ENCODE results near the gene SNAPC4.

DNA sequence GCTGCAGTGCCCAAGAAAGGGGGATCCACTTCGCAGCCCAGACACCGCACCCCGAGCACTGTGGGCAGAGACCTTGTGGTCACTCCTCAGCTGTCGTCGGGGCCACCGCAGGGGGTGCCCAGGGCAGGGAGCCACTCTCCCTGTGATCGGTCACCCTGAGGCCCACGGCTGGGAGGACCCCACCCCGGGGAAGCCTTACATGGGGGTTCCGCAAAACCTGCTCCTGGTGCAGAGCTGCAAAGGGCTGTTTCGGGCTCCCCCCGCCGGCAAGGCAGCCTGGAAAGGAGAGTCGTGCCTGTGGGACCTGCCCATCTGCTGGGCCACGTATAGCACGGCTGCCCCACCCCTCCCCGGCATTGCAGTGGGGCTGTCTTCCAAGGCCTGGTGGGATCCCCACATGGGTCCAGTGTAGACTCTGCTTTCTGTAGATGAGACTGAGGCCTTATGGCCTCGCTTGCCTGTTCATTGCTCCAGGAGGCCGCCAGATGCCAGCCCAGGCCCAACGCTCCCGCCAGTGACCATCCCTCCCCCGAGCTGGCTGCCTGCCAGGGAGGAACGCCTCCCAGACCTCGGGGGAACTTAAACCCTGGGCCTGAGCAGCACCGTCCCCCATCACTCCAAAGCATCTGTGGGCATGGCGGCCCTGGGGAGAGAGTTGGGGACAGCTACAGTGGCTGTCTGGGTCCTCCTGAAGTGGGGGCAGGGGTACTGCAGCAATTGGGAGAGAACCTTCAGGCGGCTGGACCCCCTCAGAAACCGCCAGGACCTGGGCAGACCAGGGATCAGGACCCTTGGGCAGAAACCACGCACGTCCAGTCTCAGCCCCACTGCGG, 34.8 kb downstream of the SNAPC4 start:
- TF ChIP-seq, protein P1, sequence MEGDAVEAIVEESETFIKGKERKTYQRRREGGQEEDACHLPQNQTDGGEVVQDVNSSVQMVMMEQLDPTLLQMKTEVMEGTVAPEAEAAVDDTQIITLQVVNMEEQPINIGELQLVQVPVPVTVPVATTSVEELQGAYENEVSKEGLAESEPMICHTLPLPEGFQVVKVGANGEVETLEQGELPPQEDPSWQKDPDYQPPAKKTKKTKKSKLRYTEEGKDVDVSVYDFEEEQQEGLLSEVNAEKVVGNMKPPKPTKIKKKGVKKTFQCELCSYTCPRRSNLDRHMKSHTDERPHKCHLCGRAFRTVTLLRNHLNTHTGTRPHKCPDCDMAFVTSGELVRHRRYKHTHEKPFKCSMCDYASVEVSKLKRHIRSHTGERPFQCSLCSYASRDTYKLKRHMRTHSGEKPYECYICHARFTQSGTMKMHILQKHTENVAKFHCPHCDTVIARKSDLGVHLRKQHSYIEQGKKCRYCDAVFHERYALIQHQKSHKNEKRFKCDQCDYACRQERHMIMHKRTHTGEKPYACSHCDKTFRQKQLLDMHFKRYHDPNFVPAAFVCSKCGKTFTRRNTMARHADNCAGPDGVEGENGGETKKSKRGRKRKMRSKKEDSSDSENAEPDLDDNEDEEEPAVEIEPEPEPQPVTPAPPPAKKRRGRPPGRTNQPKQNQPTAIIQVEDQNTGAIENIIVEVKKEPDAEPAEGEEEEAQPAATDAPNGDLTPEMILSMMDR (IDR thresholded peaks at IDR 0.05): no peak
- TF ChIP-seq SIN3A (IDR thresholded peaks at IDR 0.05; ENCODE audit: borderline replicate concordance, insufficient read depth, low read depth, low read length): no peak
- TF ChIP-seq POLR2AphosphoS5 (IDR thresholded peaks at IDR 0.05; ENCODE audit: low read depth, low read length): no peak
